CD4-positive, alpha-beta memory T cell (primary cell): ENCODE measurements around the gene KLF6. TPM values are rescaled to one million over a fixed set of nuclear protein-coding genes. Genes with fewer than 3 reads are reported as not detected.

Source experiments
- CTCF ChIA-PET: fragments of 350-600 bp; sonication (Branson Sonifier 250); formaldehyde crosslinking; loops from one replicate; lab custom pipeline; 2021; ENCODE audit warnings: inconsistent platforms; ENCODE audit not compliant: partially characterized antibody; lab: Charles Lee
- POLR2A ChIA-PET: fragments of 350-600 bp; sonication (Branson Sonifier 250); formaldehyde crosslinking; loops from one replicate; lab custom pipeline; 2021; ENCODE audit not compliant: partially characterized antibody; lab: Charles Lee
- DNase-seq, 5 donors: peaks; one replicate each; pipeline versions ENCODE4 v3.0.0 to v3.0.0-alpha.2; 2020 to 2022; ENCODE audit warnings: mixed read lengths in 1 of 5
- H3K27ac ChIP-seq: one replicate; pipeline ENCODE4 v1.7.0; 2013; ENCODE audit warnings: low read depth, low read length
- H3K27me3 ChIP-seq: 2 replicates; pipeline ENCODE4 v1.7.0; 2013; ENCODE audit warnings: mild to moderate bottlenecking, low read length, moderate library complexity; ENCODE audit not compliant: insufficient read depth
- H3K36me3 ChIP-seq: 2 replicates; pipeline ENCODE4 v1.7.0; 2013; ENCODE audit warnings: mild to moderate bottlenecking, low read length, moderate library complexity; ENCODE audit not compliant: insufficient read depth
- H3K4me1 ChIP-seq: 2 replicates; pipeline ENCODE4 v1.7.0; 2013; ENCODE audit warnings: mild to moderate bottlenecking, low read length, moderate library complexity; ENCODE audit not compliant: insufficient read depth
- H3K4me3 ChIP-seq, 2 donors: one replicate each; pipeline ENCODE4 v1.7.0; 2013; ENCODE audit warnings: low read length in 2 of 2, mild to moderate bottlenecking in 1 of 2
- H3K9me3 ChIP-seq, 2 donors: one replicate each; pipeline ENCODE4 v1.7.0; 2013; ENCODE audit warnings: low read length in 2 of 2, control low read depth in 1 of 2; ENCODE audit not compliant: control insufficient read depth in 1 of 2
- H3K27ac Mint-ChIP-seq, 7 donors: one replicate each; pipeline ENCODE4 v1.8.0; 2020 to 2021; ENCODE audit warnings: mixed read lengths in 7 of 7, mild to moderate bottlenecking in 6 of 7, inconsistent platforms in 3 of 7, moderate library complexity in 3 of 7
- H3K27me3 Mint-ChIP-seq, 2 donors: one replicate each; pipeline ENCODE4 v1.8.0; 2020 to 2021; ENCODE audit warnings: mixed read lengths in 2 of 2
- H3K36me3 Mint-ChIP-seq, 2 donors: one replicate each; pipeline ENCODE4 v1.8.0; 2020 to 2021; ENCODE audit warnings: mixed read lengths in 2 of 2, inconsistent platforms in 1 of 2, mild to moderate bottlenecking in 1 of 2
- H3K4me1 Mint-ChIP-seq, 4 donors: one replicate each; pipeline ENCODE4 v1.8.0; 2020 to 2021; ENCODE audit warnings: mixed read lengths in 4 of 4, mild to moderate bottlenecking in 1 of 4
- H3K4me3 Mint-ChIP-seq, 8 donors: one replicate each; pipeline ENCODE4 v1.8.0; 2020 to 2021; ENCODE audit warnings: mixed read lengths in 8 of 8, mild to moderate bottlenecking in 7 of 8, moderate library complexity in 6 of 8, inconsistent platforms in 3 of 8
- H3K9me3 Mint-ChIP-seq, 8 donors: one replicate each; pipeline ENCODE4 v1.8.0; 2020 to 2021; ENCODE audit warnings: mixed read lengths in 8 of 8, mild to moderate bottlenecking in 5 of 8, inconsistent platforms in 3 of 8, moderate library complexity in 1 of 8
- intact Hi-C: fragments of 100-400 bp; cut with micrococcal nuclease; formaldehyde crosslinking; loops from one replicate; pipeline ENCODE4 v1.15.1; 2023
- polyA plus RNA-seq, 2 donors: library from polyadenylated mRNA; unstranded; fragments of 300-500 nt; fragmentation: Illumina TruSeq; gene quantifications; one replicate each; pipeline ENCODE4 v1.2.3, GENCODE V29; 2021
- total RNA-seq, 2 experiments: library from RNA; stranded (reverse); gene quantifications; one replicate each; pipeline ENCODE4 v1.2.3, GENCODE V29; 2021

Gene KLF6
- total and polyA plus RNA-seq, 4 experiments from 2014 or later, result 291 to 865 (median 562) TPM

DNA sequence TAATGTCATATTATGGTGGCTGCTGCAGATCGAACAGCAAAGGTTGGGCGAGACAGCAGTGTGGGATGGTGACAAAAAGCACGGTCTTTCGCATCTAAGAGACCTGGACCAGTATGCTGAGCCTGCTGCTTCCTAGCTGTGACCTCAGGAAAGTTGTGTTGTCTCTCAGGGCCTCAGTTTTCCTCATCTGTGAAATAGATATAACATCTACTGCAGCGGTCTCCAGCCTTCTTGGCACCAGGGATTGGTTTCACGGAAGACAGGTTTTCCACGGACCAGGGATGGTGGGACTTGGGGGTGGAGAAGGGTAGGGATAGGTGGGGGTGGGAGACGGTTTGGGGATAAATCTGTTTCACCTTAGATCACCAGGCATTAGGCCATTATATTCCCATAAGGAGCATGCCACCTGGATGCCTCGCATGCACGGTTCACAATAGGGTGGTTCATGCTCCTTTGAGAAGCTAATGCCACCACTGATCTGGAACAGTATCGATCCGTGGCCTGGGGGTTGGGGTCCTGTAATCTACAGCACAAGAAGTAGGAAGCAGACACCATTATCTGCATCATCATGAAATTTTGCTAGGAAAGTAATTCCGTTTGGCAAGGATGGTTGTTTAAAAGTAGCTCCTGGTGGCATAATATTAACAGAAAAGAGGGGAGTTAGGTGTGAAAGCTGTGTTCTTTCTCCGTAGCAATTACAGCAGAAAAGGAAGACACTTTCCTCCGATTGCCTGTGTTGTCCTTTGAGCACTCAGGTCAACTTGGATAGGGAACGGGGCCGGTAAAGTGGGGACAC, 10.8 kb downstream of the KLF6 start:
- H3K4me1 Mint-ChIP-seq, result peaks cover 45 to 64% (median 56%) of the 10 kb centered on the region in 4 donors
- no peaks in the 10 kb centered on the region for H3K27me3 ChIP-seq
- H3K27ac Mint-ChIP-seq, result peak overlapping the region; percentile 87 to 99 (median 96)
- H3K9me3 Mint-ChIP-seq, result peaks cover 0 to 29% (median 0%) of the 10 kb centered on the region in 8 donors
- H3K9me3 ChIP-seq, result no peaks in the 10 kb centered on the region
- H3K4me3 Mint-ChIP-seq, result peak overlapping the region in 7 of 8 donors; percentile 12 to 59 (median 43)
- intact Hi-C loops, result loop anchor here (1.0 kb wide), 1 partner anchor 9 kb away; no protein-coding TSS in a partner anchor
- DNase-seq, result peak in 2 of 5 donors; percentile 31 to 33
- ChIA-PET POLR2A (interaction anchor here (0.7 to 7.4 kb wide), 21 partner anchors 10 to 319 kb away, joined by 3 to 186 read pairs (median 6); partner anchors contain the start of gene KLF6), CTCF (interaction anchor here (0.6 to 2.6 kb wide), 5 partner anchors 10 to 534 kb away, joined by 3 to 14 read pairs (median 3); no protein-coding TSS in a partner anchor)
- H3K4me3 ChIP-seq, result no peak overlapping the region
- H3K36me3 ChIP-seq, result peaks cover 31% of the 10 kb centered on the region
- peak overlapping the region; percentile 22 for H3K27ac ChIP-seq
- H3K4me1 ChIP-seq, result peaks cover 66% of the 10 kb centered on the region
- no peaks in the 10 kb centered on the region for H3K27me3 Mint-ChIP-seq
- peaks cover 38 to 52% of the 10 kb centered on the region in 2 donors for H3K36me3 Mint-ChIP-seq

DNA sequence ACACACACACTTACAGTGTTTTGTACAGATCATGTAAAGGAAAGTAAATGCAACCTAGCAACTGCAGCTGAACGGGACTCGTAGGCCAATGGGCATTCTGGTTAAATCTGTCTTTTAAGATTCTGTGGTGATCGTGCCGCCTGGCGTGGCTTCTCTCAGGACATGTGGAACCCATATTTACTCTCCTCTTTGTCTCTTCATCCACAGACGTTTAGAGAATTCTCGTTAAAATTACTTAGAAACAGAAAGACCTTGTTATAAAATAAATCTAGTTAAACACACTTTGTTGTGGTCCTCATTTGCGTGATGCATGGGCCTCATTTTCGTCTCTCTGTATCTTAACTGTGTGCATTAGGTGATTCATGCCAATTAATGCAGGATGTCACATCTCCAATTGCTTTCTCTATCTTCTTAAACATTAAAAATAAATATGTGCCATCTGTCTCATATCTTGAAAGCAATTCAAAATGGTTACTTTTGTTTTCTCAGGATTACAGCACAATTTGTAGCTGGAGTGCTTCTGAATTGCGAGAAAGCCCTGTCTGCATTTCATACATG, 11.5 kb downstream of the KLF6 start:
- ChIA-PET POLR2A (interaction anchor here (1.4 to 7.4 kb wide), 10 partner anchors 10 to 301 kb away, joined by 3 to 186 read pairs (median 30); partner anchors contain the start of gene KLF6), CTCF (interaction anchor here (2.6 kb wide), 1 partner anchor 9 kb away, joined by 14 read pairs; no protein-coding TSS in a partner anchor)
- peaks cover 0 to 29% (median 0%) of the 10 kb centered on the region in 8 donors for H3K9me3 Mint-ChIP-seq
- H3K27me3 ChIP-seq, result no peaks in the 10 kb centered on the region
- intact Hi-C loops, result loop anchor here (1.0 kb wide), 1 partner anchor 8 kb away; no protein-coding TSS in a partner anchor
- peaks cover 24% of the 10 kb centered on the region for H3K36me3 ChIP-seq
- no peaks in the 10 kb centered on the region for H3K27me3 Mint-ChIP-seq
- peaks cover 32 to 45% of the 10 kb centered on the region in 2 donors for H3K36me3 Mint-ChIP-seq
- no peaks in the 10 kb centered on the region for H3K9me3 ChIP-seq
- H3K4me1 ChIP-seq, result peaks cover 59% of the 10 kb centered on the region
- peak overlapping the region in 3 of 8 donors; percentile 15 to 29 (median 18) for H3K4me3 Mint-ChIP-seq
- H3K27ac ChIP-seq, result no peak overlapping the region
- peak overlapping the region; percentile 7 to 99 (median 96) for H3K27ac Mint-ChIP-seq
- H3K4me3 ChIP-seq, result no peak overlapping the region
- peak in 1 of 5 donors; percentile 31 for DNase-seq
- peaks cover 41 to 63% (median 55%) of the 10 kb centered on the region in 4 donors for H3K4me1 Mint-ChIP-seq

DNA sequence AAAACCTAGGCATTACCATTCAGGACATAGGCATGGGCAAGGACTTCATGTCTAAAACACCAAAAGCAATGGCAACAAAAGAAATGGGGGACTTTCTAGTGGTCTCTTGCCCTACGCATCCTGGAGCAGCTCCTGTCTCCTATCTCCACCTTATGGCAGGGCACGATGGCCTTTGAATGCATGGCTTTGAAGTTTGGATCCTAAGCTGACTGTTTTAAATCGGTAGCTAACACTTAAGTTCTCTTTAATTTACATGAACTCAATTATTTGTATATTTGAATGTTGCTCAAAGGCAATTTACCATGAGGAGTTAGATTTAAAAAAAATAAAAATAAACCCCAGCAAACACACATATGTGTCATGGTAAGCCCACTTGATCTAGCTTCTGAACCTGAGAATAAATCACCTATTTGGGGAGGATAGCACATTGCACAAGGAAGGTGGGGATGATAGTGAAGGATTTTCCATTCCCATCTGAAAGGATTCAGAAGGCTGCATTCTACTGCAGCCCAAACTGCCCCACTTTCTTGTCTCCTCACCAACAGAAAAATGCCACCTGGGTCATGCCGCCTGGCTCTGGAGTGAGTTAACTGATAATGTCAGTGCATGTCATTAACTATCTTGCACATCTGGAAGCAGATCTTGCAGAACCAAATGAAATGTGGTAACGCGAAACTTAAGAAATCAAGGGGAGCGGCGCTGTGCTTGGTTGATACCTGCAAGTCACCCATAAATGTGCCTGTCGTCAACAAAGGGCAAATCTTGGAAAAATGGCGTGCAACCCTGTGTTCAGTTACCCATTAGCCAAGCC, 12.4 kb downstream of the KLF6 start:
- intact Hi-C loops, result no loop called here
- DNase-seq, result no peak
- peaks cover 18% of the 10 kb centered on the region for H3K36me3 ChIP-seq
- Mint-ChIP-seq H3K27me3 (no peaks in the 10 kb centered on the region), H3K4me1 (peaks cover 37 to 63% (median 48%) of the 10 kb centered on the region in 4 donors), H3K4me3 (no peak overlapping the region), H3K9me3 (peaks cover 0 to 29% (median 0%) of the 10 kb centered on the region in 8 donors), H3K36me3 (peaks cover 26 to 36% of the 10 kb centered on the region in 2 donors), H3K27ac (peak overlapping the region in 2 of 7 donors; percentile 46 to 99)
- no peaks in the 10 kb centered on the region for H3K27me3 ChIP-seq
- H3K4me3 ChIP-seq, result no peak overlapping the region
- ChIA-PET CTCF (no interaction called here), POLR2A (interaction anchor here (0.6 to 7.4 kb wide), 5 partner anchors 9 to 144 kb away, joined by 3 to 186 read pairs (median 92); partner anchors contain the start of gene KLF6)
- no peaks in the 10 kb centered on the region for H3K9me3 ChIP-seq
- H3K4me1 ChIP-seq, result peaks cover 50% of the 10 kb centered on the region
- H3K27ac ChIP-seq, result no peak overlapping the region

DNA sequence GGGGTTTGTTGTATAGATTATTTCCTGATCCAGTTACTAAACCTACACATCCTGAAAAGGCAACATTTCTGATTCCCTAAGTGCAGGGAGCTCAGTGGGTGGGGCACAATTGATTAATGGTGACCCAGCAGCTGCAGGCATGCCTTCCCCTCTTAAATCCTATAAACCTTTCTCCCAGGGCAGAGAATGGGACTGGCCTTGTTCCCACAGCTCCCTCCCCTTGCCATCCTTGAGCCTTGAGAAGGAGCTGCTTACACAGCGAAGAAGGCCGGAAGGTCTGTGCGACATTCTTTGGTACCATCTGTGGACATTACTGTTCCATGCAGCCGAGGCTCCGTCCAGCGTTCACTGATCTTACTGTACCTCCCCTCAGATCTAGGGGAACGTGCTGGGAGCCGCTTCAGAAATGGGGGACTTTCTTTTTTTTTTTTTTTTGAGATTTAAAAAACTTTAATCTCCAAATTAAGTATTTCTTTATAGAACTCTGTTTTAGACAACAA, 14.3 kb downstream of the KLF6 start:
- no peak overlapping the region for H3K4me3 Mint-ChIP-seq
- peaks cover 11 to 20% of the 10 kb centered on the region in 2 donors for H3K36me3 Mint-ChIP-seq
- peaks cover 36 to 62% (median 47%) of the 10 kb centered on the region in 4 donors for H3K4me1 Mint-ChIP-seq
- ChIA-PET CTCF (no interaction called here), POLR2A (interaction anchor here (1.1 to 2.1 kb wide), 6 partner anchors 8 to 15 kb away, joined by 4 to 8 read pairs (median 5); partner anchors contain the start of gene KLF6)
- H3K27me3 Mint-ChIP-seq, result no peaks in the 10 kb centered on the region
- Histone ChIP-seq H3K4me3 (no peak overlapping the region), H3K27me3 (no peaks in the 10 kb centered on the region), H3K9me3 (no peaks in the 10 kb centered on the region), H3K36me3 (peaks cover 3% of the 10 kb centered on the region), H3K27ac (no peak overlapping the region), H3K4me1 (peaks cover 46% of the 10 kb centered on the region)
- intact Hi-C loops, result no loop called here
- peaks cover 0 to 27% (median 0%) of the 10 kb centered on the region in 8 donors for H3K9me3 Mint-ChIP-seq
- DNase-seq, result no peak
- peak overlapping the region in 3 of 7 donors; percentile 29 to 64 (median 59) for H3K27ac Mint-ChIP-seq

DNA sequence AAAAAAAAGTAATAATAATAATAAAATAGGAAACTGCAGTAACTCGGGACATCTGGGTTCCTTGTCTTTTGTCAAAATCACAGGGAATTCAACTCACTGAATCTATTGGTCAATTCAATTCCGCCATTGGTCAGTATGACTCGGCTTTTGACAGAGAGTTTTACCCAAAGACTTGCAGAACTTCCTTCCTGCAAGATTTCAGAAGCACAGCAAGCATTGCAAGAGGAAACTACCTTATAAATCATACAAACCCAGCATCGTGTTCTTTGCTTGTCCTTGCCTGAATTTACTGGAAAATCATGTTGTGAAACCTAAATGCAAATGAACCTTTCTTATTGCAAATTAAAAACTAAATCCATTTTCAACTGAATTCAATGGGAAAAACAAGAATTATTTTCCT, 15.5 kb downstream of the KLF6 start:
- Mint-ChIP-seq H3K4me3 (no peak overlapping the region), H3K9me3 (peaks cover 0 to 23% (median 0%) of the 10 kb centered on the region in 8 donors), H3K36me3 (peaks cover 3 to 10% of the 10 kb centered on the region in 2 donors), H3K4me1 (peaks cover 40 to 64% (median 50%) of the 10 kb centered on the region in 4 donors), H3K27me3 (no peaks in the 10 kb centered on the region), H3K27ac (peak overlapping the region in 1 of 7 donors; percentile 48)
- Histone ChIP-seq H3K36me3 (no peaks in the 10 kb centered on the region), H3K9me3 (no peaks in the 10 kb centered on the region), H3K4me1 (peaks cover 46% of the 10 kb centered on the region), H3K4me3 (no peak overlapping the region), H3K27me3 (no peaks in the 10 kb centered on the region), H3K27ac (no peak overlapping the region)
- POLR2A ChIA-PET, result interaction anchor here (1.3 to 2.1 kb wide), 5 partner anchors 8 to 16 kb away, joined by 4 to 8 read pairs (median 4); partner anchors contain the start of gene KLF6
- no peak for DNase-seq
- CTCF ChIA-PET, result no interaction called here
- intact Hi-C loops, result no loop called here

DNA sequence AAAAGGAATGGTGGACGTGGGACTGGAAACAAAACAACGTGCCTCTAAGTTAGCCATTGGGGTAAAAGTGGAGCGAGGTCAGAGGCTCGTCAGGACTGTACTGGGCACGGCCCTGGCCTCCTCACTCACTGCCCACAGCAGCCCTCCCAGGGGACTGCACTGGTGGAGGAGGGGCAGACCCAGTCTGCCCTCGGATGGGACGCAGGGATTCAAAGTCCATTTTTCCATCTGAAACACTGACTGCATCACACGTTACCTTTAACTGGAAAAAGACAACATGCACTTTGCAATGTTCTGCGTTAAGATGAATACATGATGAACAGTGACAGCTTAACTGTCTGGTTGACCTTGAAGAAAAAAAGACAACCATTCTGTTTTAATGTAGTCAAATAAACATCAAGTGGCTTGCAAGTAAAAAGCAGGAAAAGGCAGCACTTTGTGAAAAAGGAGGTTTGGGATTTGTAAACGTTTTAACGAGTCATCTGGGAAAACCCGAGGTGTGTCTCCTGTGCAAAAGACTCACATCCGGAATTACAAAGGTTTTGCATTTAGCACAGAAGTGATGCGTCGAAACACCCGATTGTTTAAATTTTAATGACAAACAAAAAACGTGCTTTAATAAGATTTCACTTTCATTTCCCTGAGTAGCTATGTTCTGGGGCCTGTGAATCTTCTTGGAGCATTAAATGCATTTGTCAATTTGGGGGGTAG, 18.8 kb downstream of the KLF6 start:
- intact Hi-C loops, result no loop called here
- peak overlapping the region in 7 of 8 donors; percentile 25 to 86 (median 83) for H3K4me3 Mint-ChIP-seq
- peaks cover 67% of the 10 kb centered on the region for H3K4me1 ChIP-seq

More for the DNA sequence above, 18.8 kb downstream of the KLF6 start:
- H3K4me1 Mint-ChIP-seq, result peaks cover 47 to 82% (median 66%) of the 10 kb centered on the region in 4 donors
- H3K36me3 Mint-ChIP-seq, result no peaks in the 10 kb centered on the region
- ChIA-PET CTCF (interaction anchor here (1.2 to 3.3 kb wide), 5 partner anchors 9 to 520 kb away, joined by 3 to 14 read pairs (median 3); no protein-coding TSS in a partner anchor), POLR2A (interaction anchor here (1.2 to 7.5 kb wide), 10 partner anchors 9 to 180 kb away, joined by 3 to 201 read pairs (median 12); partner anchors contain the start of gene KLF6)
- H3K27me3 ChIP-seq, result no peaks in the 10 kb centered on the region
- no peaks in the 10 kb centered on the region for H3K36me3 ChIP-seq
- DNase-seq, result peak in 1 of 5 donors; percentile 6
- H3K27me3 Mint-ChIP-seq, result no peaks in the 10 kb centered on the region
- peaks cover 0 to 6% (median 0%) of the 10 kb centered on the region in 8 donors for H3K9me3 Mint-ChIP-seq
- peak overlapping the region; percentile 31 to 90 (median 83) for H3K27ac Mint-ChIP-seq
- H3K9me3 ChIP-seq, result no peaks in the 10 kb centered on the region
- H3K4me3 ChIP-seq, result no peak overlapping the region
- H3K27ac ChIP-seq, result peak overlapping the region; percentile 20
